ENCODE results near the gene EP300.

DNA sequence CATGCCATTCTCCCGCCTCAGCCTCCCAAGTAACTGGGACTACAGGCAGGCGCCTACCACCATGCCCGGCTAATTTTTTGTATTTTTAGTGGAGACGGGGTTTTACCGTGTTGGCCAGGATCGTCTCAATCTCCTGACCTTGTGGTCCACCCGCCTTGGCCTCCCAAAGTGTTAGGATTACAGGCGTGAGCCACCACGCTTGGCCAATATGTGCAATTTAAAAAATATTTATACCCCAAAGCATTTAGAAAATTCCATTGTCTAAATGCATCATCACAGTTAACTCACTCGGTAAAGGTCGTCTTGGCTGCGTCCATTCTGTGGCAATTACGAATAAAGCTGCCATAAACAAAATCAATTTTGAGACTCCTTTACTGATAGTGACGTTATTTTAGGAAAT lies 36.2 kb downstream of the EP300 start:
- TF ChIP-seq POLR2AphosphoS5 (IDR thresholded peaks at IDR 0.05), result no peak
- TF ChIP-seq POLR2A (IDR thresholded peaks at IDR 0.05), result no peak

Measured in spleen (tissue), 3 donors.